Nephron (organoid): ENCODE data around the gene SPATA24.

Experiments used
- H3K27ac Mint-ChIP-seq, 3 experiments: 2 replicates each; pipeline ENCODE4 v1.8.0; 2020; ENCODE audit warnings: mixed read lengths in 3 of 3, mild to moderate bottlenecking in 2 of 3, moderate library complexity in 1 of 3
- H3K27me3 Mint-ChIP-seq: 2 replicates; pipeline ENCODE4 v1.8.0; 2021; ENCODE audit warnings: low read depth, mild to moderate bottlenecking, moderate library complexity, mixed read lengths
- H3K36me3 Mint-ChIP-seq: 2 replicates; pipeline ENCODE4 v1.8.0; 2020; ENCODE audit warnings: low read depth, mixed read lengths
- H3K4me1 Mint-ChIP-seq: 2 replicates; pipeline ENCODE4 v1.8.0; 2020; ENCODE audit warnings: mixed read lengths
- H3K4me3 Mint-ChIP-seq, 3 experiments: 2 replicates each; pipeline ENCODE4 v1.8.0; 2020; ENCODE audit warnings: mild to moderate bottlenecking in 3 of 3, mixed read lengths in 3 of 3, moderate library complexity in 2 of 3
- H3K9me3 Mint-ChIP-seq: 2 replicates; pipeline ENCODE4 v1.8.0; 2020; ENCODE audit warnings: mixed read lengths
- TF ChIP-seq, protein P1 (sequence below), 3 experiments: fragments of 200-600 bp; sonication (generic); IDR thresholded peaks; one replicate each; pipeline ENCODE4 v1.5.0; 2021; ENCODE audit warnings: antibody characterized with exemption in 3 of 3; ENCODE audit not compliant: unreplicated experiment in 3 of 3

The SPATA24 gene

GRCh38 chr5:139394654-139395566 lies 9.0 kb downstream of the SPATA24 start, which contains the start of gene PROB1:
Gene PROB1, minus strand, starts transcription at chr5:139395104. Its CDS starts 23 bp downstream, at chr5:139395081.
- Mint-ChIP-seq H3K4me3 (peak within 1 kb of the TSS; percentile 82 to 89 (median 85)), H3K4me1 (peaks cover 29% of the 10 kb centered on the region), H3K36me3 (peaks cover 10% of the 10 kb centered on the region), H3K9me3 (no peaks in the 10 kb centered on the region), H3K27me3 (peaks cover 38% of the 10 kb centered on the region), H3K27ac (no peak within 1 kb of the TSS)
- TF ChIP-seq, protein P1, sequence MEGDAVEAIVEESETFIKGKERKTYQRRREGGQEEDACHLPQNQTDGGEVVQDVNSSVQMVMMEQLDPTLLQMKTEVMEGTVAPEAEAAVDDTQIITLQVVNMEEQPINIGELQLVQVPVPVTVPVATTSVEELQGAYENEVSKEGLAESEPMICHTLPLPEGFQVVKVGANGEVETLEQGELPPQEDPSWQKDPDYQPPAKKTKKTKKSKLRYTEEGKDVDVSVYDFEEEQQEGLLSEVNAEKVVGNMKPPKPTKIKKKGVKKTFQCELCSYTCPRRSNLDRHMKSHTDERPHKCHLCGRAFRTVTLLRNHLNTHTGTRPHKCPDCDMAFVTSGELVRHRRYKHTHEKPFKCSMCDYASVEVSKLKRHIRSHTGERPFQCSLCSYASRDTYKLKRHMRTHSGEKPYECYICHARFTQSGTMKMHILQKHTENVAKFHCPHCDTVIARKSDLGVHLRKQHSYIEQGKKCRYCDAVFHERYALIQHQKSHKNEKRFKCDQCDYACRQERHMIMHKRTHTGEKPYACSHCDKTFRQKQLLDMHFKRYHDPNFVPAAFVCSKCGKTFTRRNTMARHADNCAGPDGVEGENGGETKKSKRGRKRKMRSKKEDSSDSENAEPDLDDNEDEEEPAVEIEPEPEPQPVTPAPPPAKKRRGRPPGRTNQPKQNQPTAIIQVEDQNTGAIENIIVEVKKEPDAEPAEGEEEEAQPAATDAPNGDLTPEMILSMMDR (IDR thresholded peaks at IDR 0.05; ENCODE audit: unreplicated experiment in 3 of 3), result no peak

- peaks cover 29% of the 10 kb centered on the region for H3K4me1 Mint-ChIP-seq
- TF ChIP-seq, protein P1 (IDR thresholded peaks at IDR 0.05; ENCODE audit: unreplicated experiment in 3 of 3), result peak; percentile 54 to 57 (median 56)
- no peak overlapping the region for H3K27ac Mint-ChIP-seq
- H3K27me3 Mint-ChIP-seq, result peaks cover 38% of the 10 kb centered on the region
- peaks cover 5% of the 10 kb centered on the region for H3K36me3 Mint-ChIP-seq
- H3K9me3 Mint-ChIP-seq, result no peaks in the 10 kb centered on the region
- peak overlapping the region; percentile 82 to 89 (median 85) for H3K4me3 Mint-ChIP-seq
Observed at GRCh38 chr5:139394123-139394653, 9.7 kb downstream of the SPATA24 start.

GRCh38 chr5:139393497-139394122 lies 10.3 kb downstream of the SPATA24 start:
- H3K4me3 Mint-ChIP-seq, result peak overlapping the region; percentile 82 to 89 (median 85)
- TF ChIP-seq, protein P1 (IDR thresholded peaks at IDR 0.05; ENCODE audit: unreplicated experiment in 3 of 3), result no peak
- no peak overlapping the region for H3K27ac Mint-ChIP-seq
- peaks cover 29% of the 10 kb centered on the region for H3K4me1 Mint-ChIP-seq
- no peaks in the 10 kb centered on the region for H3K9me3 Mint-ChIP-seq
- H3K36me3 Mint-ChIP-seq, result peaks cover 3% of the 10 kb centered on the region
- H3K27me3 Mint-ChIP-seq, result peaks cover 38% of the 10 kb centered on the region

DNA sequence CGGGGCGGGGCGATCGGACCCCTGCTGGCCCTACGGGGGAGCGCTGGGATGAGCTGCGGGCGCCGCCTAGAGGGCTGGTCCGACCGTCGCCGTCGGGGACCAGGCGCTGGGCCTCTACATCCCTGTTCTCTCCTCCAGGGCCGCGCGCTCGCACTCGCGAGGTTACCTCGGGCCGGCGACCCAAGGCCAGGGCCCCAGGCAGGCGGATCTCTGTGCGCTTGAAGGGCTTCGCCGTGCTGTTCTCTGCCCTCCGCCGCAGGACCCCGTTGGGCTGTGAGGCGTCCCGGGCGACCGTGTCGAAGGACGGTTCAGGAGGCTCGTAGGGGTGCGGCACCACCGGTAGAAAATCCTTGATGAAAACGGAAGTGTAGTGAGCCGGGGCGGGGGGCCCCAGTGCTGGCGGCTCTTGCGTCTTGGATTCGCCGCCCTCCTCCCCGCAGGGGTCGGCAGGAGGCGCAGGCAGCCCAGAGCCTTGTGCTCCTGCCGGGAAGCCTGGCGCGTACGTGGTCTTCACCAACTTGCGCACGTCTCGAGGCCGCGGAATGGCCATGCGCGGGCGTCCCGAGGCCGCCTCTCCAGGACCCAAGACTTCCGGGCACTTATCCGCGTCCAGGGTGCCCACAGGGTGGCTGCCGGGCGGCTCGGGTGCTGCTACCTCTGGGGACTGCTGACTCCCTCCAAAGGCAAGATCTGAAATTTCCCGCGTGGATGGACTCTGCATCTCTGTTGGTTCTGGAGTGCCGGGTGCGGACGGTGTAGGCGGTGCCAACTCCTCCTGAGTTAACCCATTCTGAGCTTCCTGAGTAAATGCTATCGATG lies 11.0 kb downstream of the SPATA24 start:
- Mint-ChIP-seq H3K27ac (no peak overlapping the region), H3K9me3 (no peaks in the 10 kb centered on the region), H3K4me1 (peaks cover 27% of the 10 kb centered on the region), H3K27me3 (peaks cover 38% of the 10 kb centered on the region), H3K36me3 (peaks cover 2% of the 10 kb centered on the region), H3K4me3 (peak overlapping the region; percentile 82 to 89 (median 85))
- TF ChIP-seq, protein P1 (IDR thresholded peaks at IDR 0.05; ENCODE audit: unreplicated experiment in 3 of 3), result peak; percentile 60 to 73 (median 63)

GRCh38 chr5:139392324-139392677 lies 11.6 kb downstream of the SPATA24 start:
- H3K9me3 Mint-ChIP-seq, result no peaks in the 10 kb centered on the region
- peaks cover 38% of the 10 kb centered on the region for H3K27me3 Mint-ChIP-seq
- H3K4me1 Mint-ChIP-seq, result peaks cover 24% of the 10 kb centered on the region
- TF ChIP-seq, protein P1 (IDR thresholded peaks at IDR 0.05; ENCODE audit: unreplicated experiment in 3 of 3), result no peak
- H3K27ac Mint-ChIP-seq, result no peak overlapping the region
- no peak overlapping the region for H3K4me3 Mint-ChIP-seq
- H3K36me3 Mint-ChIP-seq, result no peaks in the 10 kb centered on the region
